ENCODE results near the gene ATP2B1.

ATP2B1 gene

GRCh38 chr12:89748791-89749190, 40.2 kb upstream of the ATP2B1 start:
- TF ChIP-seq ZFX (IDR thresholded peaks at IDR 0.05; ENCODE audit: borderline replicate concordance), result no peak
- TF ChIP-seq CTCF (IDR thresholded peaks at IDR 0.05), result no peak
- H3K27ac ChIP-seq, result no peak overlapping the region

- no peak overlapping the region for H3K27ac ChIP-seq
- TF ChIP-seq CTCF (IDR thresholded peaks at IDR 0.05), result no peak
Observed at GRCh38 chr12:89745286-89745685, 36.6 kb upstream of the ATP2B1 start.

- no peak for TF ChIP-seq ZFX (IDR thresholded peaks at IDR 0.05; ENCODE audit: borderline replicate concordance)
- no peak overlapping the region for H3K27ac ChIP-seq
Observed at GRCh38 chr12:89742337-89743022, 33.8 kb upstream of the ATP2B1 start.

- no peak overlapping the region for H3K27ac ChIP-seq
- no peak for TF ChIP-seq CTCF (IDR thresholded peaks at IDR 0.05)
- TF ChIP-seq ZFX (IDR thresholded peaks at IDR 0.05; ENCODE audit: borderline replicate concordance), result no peak
Observed at GRCh38 chr12:89740943-89741342, 32.3 kb upstream of the ATP2B1 start.

GRCh38 chr12:89736995-89737394, 28.4 kb upstream of the ATP2B1 start:
- TF ChIP-seq CTCF (IDR thresholded peaks at IDR 0.05), result no peak
- no peak for TF ChIP-seq ZFX (IDR thresholded peaks at IDR 0.05; ENCODE audit: borderline replicate concordance)
- no peak overlapping the region for H3K27ac ChIP-seq

GRCh38 chr12:89733579-89734201, 25.1 kb upstream of the ATP2B1 start:
- TF ChIP-seq ZFX (IDR thresholded peaks at IDR 0.05; ENCODE audit: borderline replicate concordance), result no peak
- TF ChIP-seq CTCF (IDR thresholded peaks at IDR 0.05), result no peak
- H3K27ac ChIP-seq, result no peak overlapping the region

- H3K27ac ChIP-seq, result no peak overlapping the region
- TF ChIP-seq CTCF (IDR thresholded peaks at IDR 0.05), result no peak
- no peak for TF ChIP-seq ZFX (IDR thresholded peaks at IDR 0.05; ENCODE audit: borderline replicate concordance)
Observed at GRCh38 chr12:89732522-89732921, 23.9 kb upstream of the ATP2B1 start.
